HepG2 (cell line): ENCODE results near the gene UNC5B. TPM values are rescaled to one million over a fixed set of nuclear protein-coding genes. Genes with fewer than 3 reads are reported as not detected.

Experiments
- ATAC-seq: fragments of 200-7000 bp; cut with Tn5 transposase; 3 replicates; pipeline ENCODE4 v1.9.1; 2020; ENCODE audit warnings: mild to moderate bottlenecking, moderate library complexity
- BruUV-seq: library from RNA; stranded (reverse); fragments of 400-500 nt; replicated peaks from 2 replicates; lab custom pipeline; 2021; lab: Mats Ljungman, UMichigan
- CTCF ChIA-PET: fragments of 300-600 bp; formaldehyde crosslinking; extraction: SDS; loops from one replicate; lab custom pipeline; 2021; ENCODE audit warnings: low total read pairs, inconsistent platforms, low intra/inter-chr PET ratio; lab: Yijun Ruan, JAX
- POLR2A ChIA-PET: fragments of 350-600 bp; sonication (Branson Sonifier 250); formaldehyde crosslinking; loops from one replicate; lab custom pipeline; 2020; ENCODE audit warnings: antibody characterized with exemption, inconsistent platforms; lab: Yijun Ruan, JAX
- DNase-seq: peaks from one replicate; pipeline ENCODE4 v3.0.0-alpha.2; 2015; ENCODE audit warnings: low spot score
- FAIRE-seq: peaks from 3 replicates; lab custom pipeline; 2011; peaks lifted over from hg19 to GRCh38; lab: Jason Lieb, UNC
- H2AFZ ChIP-seq: one replicate; pipeline ENCODE4 v1.6.1; 2011; ENCODE audit warnings: low read length, inconsistent platforms
- H3K27ac ChIP-seq: fragments of 300-600 bp; 3 replicates; pipeline ENCODE4 v1.8.0; 2011; ENCODE audit warnings: mixed run types, mild to moderate bottlenecking, mixed read lengths, low read length, inconsistent platforms; ENCODE audit not compliant: insufficient read depth; ENCODE audit errors: extremely low read length
- H3K27me3 ChIP-seq, 2 experiments: fragments of 200-600 bp in 1 of 2; 2 replicates in 1 of 2; 3 replicates in 1 of 2; pipeline versions ENCODE4 v1.6.0 to v1.8.0; 2011; ENCODE audit warnings: low read length in 2 of 2, mild to moderate bottlenecking in 2 of 2, moderate library complexity in 2 of 2, inconsistent platforms in 1 of 2; ENCODE audit not compliant: insufficient read depth in 2 of 2, control insufficient read depth in 1 of 2
- H3K36me3 ChIP-seq, 2 experiments: fragments of 200-600 bp in 1 of 2; replicated peaks in 1 of 2; 2 replicates in 1 of 2; 3 replicates in 1 of 2; pipeline versions ENCODE4 v1.5.1 to v1.8.0; 2011; ENCODE audit warnings: low read length in 2 of 2, inconsistent platforms in 1 of 2; ENCODE audit not compliant: insufficient read depth in 2 of 2, control insufficient read depth in 1 of 2
- H3K4me1 ChIP-seq: 2 replicates; pipeline ENCODE4 v1.5.1; 2012; ENCODE audit warnings: low read length, inconsistent platforms; ENCODE audit not compliant: insufficient read depth
- H3K4me2 ChIP-seq: 2 replicates; pipeline ENCODE4 v1.6.0; 2011; ENCODE audit warnings: low read depth, low read length, inconsistent platforms
- H3K4me3 ChIP-seq, 3 experiments: fragments of 200-600 bp in 1 of 3; sonication (generic), shearing (Covaris generic) in 1 of 3; replicated peaks in 1 of 3; 2 replicates each; pipeline ENCODE4 v1.5.1; 2011 to 2016; ENCODE audit warnings: low read length in 3 of 3, inconsistent platforms in 2 of 3, low read depth in 2 of 3, mild to moderate bottlenecking in 2 of 3, control low read depth in 1 of 3, mixed read lengths in 1 of 3; ENCODE audit not compliant: insufficient read depth in 1 of 3
- H3K79me2 ChIP-seq: one replicate; pipeline ENCODE4 v1.6.1; 2011; ENCODE audit warnings: low read length, inconsistent platforms; ENCODE audit not compliant: insufficient read depth
- H3K9ac ChIP-seq: 2 replicates; pipeline ENCODE4 v1.6.0; 2011; ENCODE audit warnings: mild to moderate bottlenecking, low read depth, low read length, inconsistent platforms; ENCODE audit not compliant: insufficient read depth
- H3K9me3 ChIP-seq: 2 replicates; pipeline ENCODE4 v1.5.1; 2012; ENCODE audit warnings: mild to moderate bottlenecking, low read length
- H4K20me1 ChIP-seq: 2 replicates; pipeline ENCODE4 v1.6.0; 2011; ENCODE audit warnings: inconsistent platforms, mild to moderate bottlenecking, low read length, moderate library complexity; ENCODE audit not compliant: insufficient read depth
- BCLAF1 ChIP-seq: fragments of 450-650 bp; IDR thresholded peaks from 2 replicates; pipeline ENCODE4 v1.6.1; 2017; ENCODE audit warnings: mild to moderate bottlenecking
- MAFG ChIP-seq: sonication (generic); formaldehyde crosslinking; IDR thresholded peaks from 2 replicates; pipeline ENCODE4 v1.5.1; 2020; ENCODE audit warnings: mild to moderate bottlenecking, missing genetic modification reagents
- PHF20 ChIP-seq: sonication (generic); formaldehyde crosslinking; IDR thresholded peaks from 2 replicates; pipeline ENCODE4 v1.5.0; 2020; ENCODE audit warnings: mild to moderate bottlenecking, missing genetic modification reagents
- ZBTB7B ChIP-seq: sonication (generic); formaldehyde crosslinking; IDR thresholded peaks from 2 replicates; pipeline ENCODE4 v1.4.0; 2020; ENCODE audit warnings: missing genetic modification reagents
- ZNF598 ChIP-seq: sonication (generic); formaldehyde crosslinking; IDR thresholded peaks from 2 replicates; pipeline ENCODE4 v1.5.1; 2020; ENCODE audit warnings: mild to moderate bottlenecking, missing genetic modification reagents, borderline replicate concordance
- WGBS: methylation state at CpG from one replicate; pipeline ENCODE4 v1.1.6; 2017; ENCODE audit warnings: low lambda C conversion rate; 5-methylcytosine and 5-hydroxymethylcytosine counted together
- in situ Hi-C: cut with HindIII; loops from 2 replicates; pipeline ENCODE4 v1.10.0; 2017; ENCODE audit warnings: low pct_unique_long_range_greater_than_20kb; ENCODE audit not compliant: extremely low pct_ligation_motif_present
- intact Hi-C: fragments of 100-400 bp; cut with micrococcal nuclease; formaldehyde crosslinking; loops from one replicate; pipeline ENCODE4 v1.10.0; 2022; ENCODE audit not compliant: unreplicated experiment
- polyA plus RNA-seq, 8 experiments: library from polyadenylated mRNA; depleted of rRNA in 3 of 8; stranded (reverse) in 7 of 8; unstranded in 1 of 8; fragments of >200 nt; fragmentation: Illumina TruSeq in 4 of 8; extraction: Trizol in 4 of 8; gene quantifications; 2 replicates each; pipeline versions ENCODE4 v1.2.1 to v1.2.3, GENCODE V29; 2011 to 2016; ENCODE audit warnings: low read depth in 4 of 8, missing spikeins in 1 of 8, mixed read lengths in 1 of 8; ENCODE audit not compliant: insufficient read depth in 1 of 8
- total RNA-seq, 5 experiments: library from RNA; depleted of rRNA; stranded (reverse); fragments of >200 nt; fragmentation: Illumina TruSeq; extraction: Trizol; gene quantifications; 2 replicates each; pipeline ENCODE4 v1.2.3, GENCODE V29; 2016; ENCODE audit warnings: low read depth in 1 of 5
- TF ChIP-seq, protein P1 (sequence below): sonication (generic); formaldehyde crosslinking; IDR thresholded peaks from 2 replicates; pipeline ENCODE4 v1.4.0; 2020; ENCODE audit warnings: missing genetic modification reagents

UNC5B gene
- total and polyA plus RNA-seq, 2 of the 13 experiments (the other 11 are each of a cell fraction or from before 2014, with no cell fraction given): 0.07 TPM

DNA sequence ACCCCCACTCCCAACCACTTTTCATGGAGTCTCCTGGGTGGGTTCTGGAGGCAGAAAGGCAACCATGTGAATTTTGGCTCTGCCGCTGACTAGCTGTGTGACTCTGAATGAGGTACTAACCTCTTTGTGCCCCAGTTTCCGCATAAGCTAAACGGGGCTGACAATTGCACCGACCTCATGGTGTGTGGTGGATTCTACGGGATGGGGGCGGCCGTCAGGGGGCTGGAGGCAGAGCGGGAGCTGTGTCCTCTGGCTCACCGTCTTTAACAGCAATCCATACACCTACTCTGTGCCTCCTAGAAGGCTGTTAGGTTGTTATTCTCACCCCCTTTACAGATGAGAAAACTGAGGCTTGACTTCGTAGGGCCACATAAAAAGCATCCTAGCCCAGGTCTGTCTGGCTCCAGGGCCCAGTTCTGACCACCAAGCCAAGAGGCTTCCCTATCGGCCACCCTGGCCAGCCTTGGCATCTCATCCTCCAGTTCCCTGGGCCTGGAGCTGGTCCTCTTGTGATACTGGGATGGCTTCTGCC is 102.4 kb downstream of the UNC5B start:
- 12% methylated on average over 6 of the region's 11 CpGs for WGBS
- Histone ChIP-seq H3K27me3 (peaks cover 0 to 12% of the 10 kb centered on the region in 2 experiments; a peak in 2 of 5 replicates), H3K4me2 (no peak overlapping the region), H3K9ac (no peak overlapping the region), H3K9me3 (no peaks in the 10 kb centered on the region), H3K4me1 (peaks cover under 1% of the 10 kb centered on the region), H3K79me2 (no peaks in the 10 kb centered on the region), H3K36me3 (no peaks in the 10 kb centered on the region), H3K4me3 (no peak overlapping the region), H4K20me1 (no peaks in the 10 kb centered on the region), H2AFZ (no peak overlapping the region), H3K27ac (no peak overlapping the region)
- BruUV-seq: no TSS peak
- intact Hi-C loops: loop anchor here (1.0 to 10.0 kb wide), 3 partner anchors 120 to 290 kb away; no protein-coding TSS in a partner anchor
- DNase-seq: no peak
- TF ChIP-seq, protein P1, sequence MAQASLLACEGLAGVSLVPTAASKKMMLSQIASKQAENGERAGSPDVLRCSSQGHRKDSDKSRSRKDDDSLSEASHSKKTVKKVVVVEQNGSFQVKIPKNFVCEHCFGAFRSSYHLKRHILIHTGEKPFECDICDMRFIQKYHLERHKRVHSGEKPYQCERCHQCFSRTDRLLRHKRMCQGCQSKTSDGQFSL: 0 out of 2 replicates have a peak, but pooled peaks have one; percentile 2
- no peak for TF ChIP-seq MAFG (CRISPR knock-in tag)
- no peak for TF ChIP-seq PHF20 (CRISPR knock-in tag)
- TF ChIP-seq ZBTB7B (CRISPR knock-in tag): no peak
- TF ChIP-seq ZNF598 (CRISPR knock-in tag): no peak
- ATAC-seq: no peak
- in situ Hi-C loops: loop anchor here (5.0 to 10.0 kb wide), 3 partner anchors 63 to 300 kb away; no protein-coding TSS in a partner anchor
- FAIRE-seq: no peak
- POLR2A ChIA-PET: no interaction called here
- CTCF ChIA-PET: interaction anchor here (1.7 to 2.4 kb wide), 2 partner anchors 255 to 294 kb away, joined by 7 to 29 read pairs; no protein-coding TSS in a partner anchor

- no peak overlapping the region for H3K27ac ChIP-seq
- H3K79me2 ChIP-seq: no peaks in the 10 kb centered on the region
- H3K27me3 ChIP-seq: peaks cover 0 to 12% of the 10 kb centered on the region in 2 experiments; a peak in 1 of 5 replicates
- no peak overlapping the region for H3K9ac ChIP-seq
- CTCF ChIA-PET: interaction anchor here (1.2 kb wide), 1 partner anchor 254 kb away, joined by 4 read pairs; no protein-coding TSS in a partner anchor
- peaks cover 15% of the 10 kb centered on the region for H3K4me1 ChIP-seq
- no peaks in the 10 kb centered on the region for H3K36me3 ChIP-seq
- in situ Hi-C loops: loop anchor here (5.0 to 10.0 kb wide), 3 partner anchors 61 to 299 kb away; no protein-coding TSS in a partner anchor
- H4K20me1 ChIP-seq: no peaks in the 10 kb centered on the region
- H2AFZ ChIP-seq: no peak overlapping the region
- DNase-seq (no peak), ATAC-seq (no peak), FAIRE-seq (no peak)
- no peak overlapping the region for H3K4me3 ChIP-seq
- TF ChIP-seq BCLAF1: no peak
- WGBS: 16% methylated on average over 3 of the region's 3 CpGs
- POLR2A ChIA-PET: no interaction called here
- intact Hi-C loops: loop anchor here (2.0 to 10.0 kb wide), 3 partner anchors 69 to 289 kb away; no protein-coding TSS in a partner anchor
- no peak overlapping the region for H3K4me2 ChIP-seq
- BruUV-seq: no TSS peak
- H3K9me3 ChIP-seq: no peaks in the 10 kb centered on the region
Measured at GRCh38 chr10:71316056-71316785, 103.9 kb downstream of the UNC5B start.
